Fibroblast of lung (primary cell): ENCODE results near the gene SPAG8. TPM values are rescaled to one million over a fixed set of nuclear protein-coding genes. Genes with fewer than 3 reads are reported as not detected.

Experiments
- DNase-seq, 2 donors: peaks; one replicate each; pipeline versions ENCODE4 v3.0.0 to v3.0.0-alpha.2; 2010; ENCODE audit warnings: low read depth in 2 of 2
- H2AFZ ChIP-seq: 2 replicates; pipeline ENCODE4 v1.5.1; 2012; ENCODE audit warnings: low read length, control low read depth, inconsistent platforms
- H3K27ac ChIP-seq: 2 replicates; pipeline ENCODE4 v1.5.1; 2011; ENCODE audit warnings: low read length, control low read depth; ENCODE audit not compliant: insufficient read depth
- H3K27me3 ChIP-seq: 2 replicates; pipeline ENCODE4 v1.5.1; 2011; ENCODE audit warnings: mild to moderate bottlenecking, low read length; ENCODE audit not compliant: control insufficient read depth, insufficient read depth
- H3K36me3 ChIP-seq: 2 replicates; pipeline ENCODE4 v1.5.1; 2011; ENCODE audit warnings: low read length; ENCODE audit not compliant: control insufficient read depth, insufficient read depth
- H3K4me1 ChIP-seq: 2 replicates; pipeline ENCODE4 v1.5.1; 2011; ENCODE audit warnings: low read length; ENCODE audit not compliant: control insufficient read depth, insufficient read depth; ENCODE audit errors: extremely low read depth
- H3K4me2 ChIP-seq: 2 replicates; pipeline ENCODE4 v1.5.1; 2011; ENCODE audit warnings: low read length, control low read depth; ENCODE audit not compliant: insufficient read depth; ENCODE audit errors: extremely low read depth
- H3K4me3 ChIP-seq, 4 experiments: fragments of 200-600 bp in 1 of 4; sonication (generic) in 1 of 4; replicated peaks in 1 of 4; 2 replicates each; pipeline ENCODE4 v1.5.1; 2011 to 2016; ENCODE audit warnings: low read length in 4 of 4, low read depth in 3 of 4, mild to moderate bottlenecking in 3 of 4, control low read depth in 2 of 4, inconsistent platforms in 1 of 4, mixed read lengths in 1 of 4; ENCODE audit not compliant: insufficient read depth in 1 of 4; ENCODE audit errors: control extremely low read depth in 1 of 4
- H3K79me2 ChIP-seq: 2 replicates; pipeline ENCODE4 v1.5.1; 2012; ENCODE audit warnings: mild to moderate bottlenecking, low read length, inconsistent platforms; ENCODE audit not compliant: control insufficient read depth, insufficient read depth
- H3K9ac ChIP-seq: 2 replicates; pipeline ENCODE4 v1.5.1; 2011; ENCODE audit warnings: mild to moderate bottlenecking, low read length, control low read depth; ENCODE audit not compliant: insufficient read depth
- H3K9me3 ChIP-seq: 2 replicates; pipeline ENCODE4 v1.5.1; 2012; ENCODE audit warnings: low read depth, low read length; ENCODE audit not compliant: control insufficient read depth, insufficient read depth
- H4K20me1 ChIP-seq: 2 replicates; pipeline ENCODE4 v1.5.1; 2011; ENCODE audit warnings: low read length; ENCODE audit not compliant: control insufficient read depth, insufficient read depth; ENCODE audit errors: extremely low read depth
- EZH2 ChIP-seq: IDR thresholded peaks from 2 replicates; pipeline ENCODE4 v1.5.1; 2012; ENCODE audit warnings: low read length, control low read depth, mild to moderate bottlenecking; ENCODE audit errors: missing control alignments
- polyA plus RNA-seq, 2 donors: library from polyadenylated mRNA; depleted of rRNA in 1 of 2; stranded (reverse) in 1 of 2; unstranded in 1 of 2; fragments of >200 nt; gene quantifications; 2 replicates each; pipeline ENCODE4 v1.2.1, GENCODE V29; 2011 to 2012; ENCODE audit warnings: missing spikeins in 1 of 2
- total RNA-seq: library from RNA; depleted of rRNA; stranded (reverse); fragments of >200 nt; gene quantifications from 2 replicates; pipeline ENCODE4 v1.2.1, GENCODE V29; 2014
- TF ChIP-seq, protein P1 (sequence below), 2 donors: IDR thresholded peaks in 1 of 2; conservative IDR thresholded peaks in 1 of 2; 1 replicate in 1 of 2; 2 replicates in 1 of 2; pipeline ENCODE4 v1.5.1; 2011 to 2012; ENCODE audit warnings: low read length in 2 of 2, control low read depth in 1 of 2, inconsistent platforms in 1 of 2, low read depth in 1 of 2, mild to moderate bottlenecking in 1 of 2

SPAG8 gene
- total and polyA plus RNA-seq, 2 donors (not counting 1 experiment from before 2014, with no cell fraction given): 0.64 to 1.3 TPM

- Histone ChIP-seq H3K9ac (no peak overlapping the region), H3K27me3 (peaks cover 3% of the 10 kb centered on the region), H3K79me2 (peaks cover 4% of the 10 kb centered on the region), H3K9me3 (no peaks in the 10 kb centered on the region), H4K20me1 (no peaks in the 10 kb centered on the region), H3K27ac (no peak overlapping the region), H3K4me2 (no peak overlapping the region), H3K4me1 (peaks cover 14% of the 10 kb centered on the region), H3K4me3 (no peak overlapping the region), H3K36me3 (no peaks in the 10 kb centered on the region), H2AFZ (no peak overlapping the region)
- DNase-seq: no peak
- TF ChIP-seq EZH2: no peak
- TF ChIP-seq, protein P1, sequence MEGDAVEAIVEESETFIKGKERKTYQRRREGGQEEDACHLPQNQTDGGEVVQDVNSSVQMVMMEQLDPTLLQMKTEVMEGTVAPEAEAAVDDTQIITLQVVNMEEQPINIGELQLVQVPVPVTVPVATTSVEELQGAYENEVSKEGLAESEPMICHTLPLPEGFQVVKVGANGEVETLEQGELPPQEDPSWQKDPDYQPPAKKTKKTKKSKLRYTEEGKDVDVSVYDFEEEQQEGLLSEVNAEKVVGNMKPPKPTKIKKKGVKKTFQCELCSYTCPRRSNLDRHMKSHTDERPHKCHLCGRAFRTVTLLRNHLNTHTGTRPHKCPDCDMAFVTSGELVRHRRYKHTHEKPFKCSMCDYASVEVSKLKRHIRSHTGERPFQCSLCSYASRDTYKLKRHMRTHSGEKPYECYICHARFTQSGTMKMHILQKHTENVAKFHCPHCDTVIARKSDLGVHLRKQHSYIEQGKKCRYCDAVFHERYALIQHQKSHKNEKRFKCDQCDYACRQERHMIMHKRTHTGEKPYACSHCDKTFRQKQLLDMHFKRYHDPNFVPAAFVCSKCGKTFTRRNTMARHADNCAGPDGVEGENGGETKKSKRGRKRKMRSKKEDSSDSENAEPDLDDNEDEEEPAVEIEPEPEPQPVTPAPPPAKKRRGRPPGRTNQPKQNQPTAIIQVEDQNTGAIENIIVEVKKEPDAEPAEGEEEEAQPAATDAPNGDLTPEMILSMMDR (conservative IDR thresholded peaks at IDR 0.05 in 1 of 2, IDR thresholded peaks at IDR 0.05 in 1 of 2; ENCODE audit: low read depth in 1 of 2, low read length in 2 of 2): no peak
Measured at GRCh38 chr9:35789541-35789940, 22.5 kb downstream of the SPAG8 start.

DNA sequence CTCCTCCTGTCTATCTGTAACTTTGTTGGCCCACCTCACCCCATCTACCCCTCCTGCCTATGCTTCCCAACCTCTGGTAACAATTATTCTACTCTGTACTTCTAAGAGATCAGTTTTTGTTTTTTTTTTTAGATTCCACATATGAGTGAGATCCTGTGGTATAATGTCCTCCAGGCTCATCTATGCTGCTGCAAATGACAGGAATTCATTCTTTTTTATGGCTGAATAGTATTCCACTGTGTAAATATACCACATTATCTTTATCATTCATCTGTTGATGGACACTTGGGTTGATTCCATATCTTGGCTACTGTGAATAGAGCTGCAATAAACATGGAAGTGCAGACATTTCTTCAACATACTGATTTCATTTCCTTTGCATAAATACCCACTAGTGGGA, 28.6 kb downstream of the SPAG8 start:
- Histone ChIP-seq H3K27ac (no peak overlapping the region), H3K4me3 (no peak overlapping the region), H3K9ac (no peak overlapping the region), H3K4me1 (no peaks in the 10 kb centered on the region), H2AFZ (no peak overlapping the region), H3K27me3 (peaks cover 16% of the 10 kb centered on the region), H4K20me1 (no peaks in the 10 kb centered on the region), H3K9me3 (no peaks in the 10 kb centered on the region), H3K4me2 (no peak overlapping the region), H3K79me2 (no peaks in the 10 kb centered on the region), H3K36me3 (no peaks in the 10 kb centered on the region)
- TF ChIP-seq, protein P1 (conservative IDR thresholded peaks at IDR 0.05 in 1 of 2, IDR thresholded peaks at IDR 0.05 in 1 of 2; ENCODE audit: low read depth in 1 of 2, low read length in 2 of 2): no peak
- TF ChIP-seq EZH2: no peak
- DNase-seq: no peak

- no peak overlapping the region for H3K27ac ChIP-seq
- no peak for DNase-seq
- no peaks in the 10 kb centered on the region for H3K79me2 ChIP-seq
- H3K9ac ChIP-seq: no peak overlapping the region
- no peaks in the 10 kb centered on the region for H3K36me3 ChIP-seq
- H2AFZ ChIP-seq: no peak overlapping the region
- H3K4me3 ChIP-seq: no peak overlapping the region
- H3K4me2 ChIP-seq: no peak overlapping the region
- H3K4me1 ChIP-seq: no peaks in the 10 kb centered on the region
- peaks cover 19% of the 10 kb centered on the region for H3K27me3 ChIP-seq
- H4K20me1 ChIP-seq: no peaks in the 10 kb centered on the region
- no peak for TF ChIP-seq EZH2
- TF ChIP-seq, protein P1 (conservative IDR thresholded peaks at IDR 0.05 in 1 of 2, IDR thresholded peaks at IDR 0.05 in 1 of 2; ENCODE audit: low read depth in 1 of 2, low read length in 2 of 2): no peak
- no peaks in the 10 kb centered on the region for H3K9me3 ChIP-seq
Measured at GRCh38 chr9:35781066-35781465, 31.0 kb downstream of the SPAG8 start.
